ENCODE results near the gene ITPKC. TPM values are rescaled to one million over a fixed set of nuclear protein-coding genes. Genes with fewer than 3 reads are reported as not detected.
A peak's percentile ranks its signal among the peaks of the same experiment; 100 is the strongest.

The ITPKC gene
- polyA plus RNA-seq, 3 donors: 2.7 to 5.7 (median 2.9) TPM

- peak overlapping the region; percentile 28 to 64 for H3K27ac ChIP-seq (ENCODE audit: low read depth in 1 of 2, low read length in 2 of 2)
- Mint-ChIP-seq H3K4me1 (peaks cover 7% of the 10 kb centered on the region), H3K27me3 (ENCODE audit: low read depth in 3 of 3) (no peaks in the 10 kb centered on the region), H3K4me3 (peak overlapping the region; percentile 92 to 95), H3K36me3 (peaks cover 23 to 48% of the 10 kb centered on the region in 2 donors), H3K27ac (peak overlapping the region; percentile 85 to 97 (median 94)), H3K9me3 (peaks cover 0 to 2% (median 0%) of the 10 kb centered on the region in 7 donors)
- TF ChIP-seq CTCF (IDR thresholded peaks at IDR 0.05): no peak
- under 1% methylated on average over 38 of the region's 56 CpGs for WGBS (ENCODE audit: insufficient coverage)
- H3K36me3 ChIP-seq (replicated peaks in 1 of 2; ENCODE audit: control insufficient read depth in 1 of 2, insufficient read depth in 2 of 2, low read length in 2 of 2): peaks cover 21 to 31% of the 10 kb centered on the region in 2 donors
- H3K4me1 ChIP-seq (ENCODE audit: control insufficient read depth in 1 of 2, insufficient read depth in 2 of 2, low read length in 2 of 2): peaks cover 19 to 24% of the 10 kb centered on the region in 2 donors
- H3K9me3 ChIP-seq (replicated peaks in 1 of 2; ENCODE audit: control insufficient read depth in 1 of 2, insufficient read depth in 1 of 2, low read length in 2 of 2): no peaks in the 10 kb centered on the region
- peak overlapping the region; percentile 56 for H3K9ac ChIP-seq (ENCODE audit: insufficient read depth, low read length, poor library complexity, severe bottlenecking)
- no peaks in the 10 kb centered on the region for H4K20me1 ChIP-seq (ENCODE audit: insufficient read depth, low read length)
- intact Hi-C loops (cut with micrococcal nuclease): loop anchor here in 1 of 2 donors (1.0 kb wide), 1 partner anchor 26 kb away; the partner anchor contains the start of gene ITPKC
- H3K79me2 ChIP-seq (ENCODE audit: insufficient read depth, low read length): no peaks in the 10 kb centered on the region
- peak; percentile 77 to 88 (median 87) for DNase-seq
- peak overlapping the region; percentile 96 for H3K4me2 ChIP-seq (replicated peaks; ENCODE audit: extremely low read depth, low read length, poor library complexity, severe bottlenecking)
- peaks cover 0 to 3% of the 10 kb centered on the region in 2 donors for H3K27me3 ChIP-seq (ENCODE audit: control insufficient read depth in 2 of 2, insufficient read depth in 2 of 2, low read length in 2 of 2)
- peak overlapping the region; percentile 84 for H2AFZ ChIP-seq (ENCODE audit: insufficient read depth, low read depth, low read length, poor library complexity, severe bottlenecking)
- H3K4me3 ChIP-seq (replicated peaks in 1 of 3; ENCODE audit: low read depth in 2 of 3, low read length in 3 of 3): peak overlapping the region; percentile 48 to 77 (median 73)
Measured at GRCh38 chr19:40690693-40691420, 26.1 kb upstream of the ITPKC start.

- Mint-ChIP-seq H3K36me3 (peaks cover 24 to 49% of the 10 kb centered on the region in 2 donors), H3K4me1 (peaks cover 7% of the 10 kb centered on the region), H3K4me3 (peak overlapping the region in 1 of 2 donors; percentile 92), H3K27me3 (ENCODE audit: low read depth in 3 of 3) (no peaks in the 10 kb centered on the region), H3K9me3 (no peaks in the 10 kb centered on the region), H3K27ac (peak overlapping the region in 1 of 7 donors; percentile 30)
- Histone ChIP-seq H3K9me3 (replicated peaks in 1 of 2; ENCODE audit: control insufficient read depth in 1 of 2, insufficient read depth in 1 of 2, low read length in 2 of 2) (no peaks in the 10 kb centered on the region), H3K36me3 (replicated peaks in 1 of 2; ENCODE audit: control insufficient read depth in 1 of 2, insufficient read depth in 2 of 2, low read length in 2 of 2) (peaks cover 26 to 35% of the 10 kb centered on the region in 2 donors), H3K79me2 (ENCODE audit: insufficient read depth, low read length) (no peaks in the 10 kb centered on the region), H2AFZ (ENCODE audit: insufficient read depth, low read depth, low read length, poor library complexity, severe bottlenecking) (peak overlapping the region; percentile 84), H3K4me1 (ENCODE audit: control insufficient read depth in 1 of 2, insufficient read depth in 2 of 2, low read length in 2 of 2) (peaks cover 19 to 24% of the 10 kb centered on the region in 2 donors), H3K4me3 (replicated peaks in 1 of 3; ENCODE audit: low read depth in 2 of 3, low read length in 3 of 3) (peak overlapping the region in 1 of 3 experiments; percentile 77), H3K27ac (ENCODE audit: low read depth in 1 of 2, low read length in 2 of 2) (no peak overlapping the region), H3K9ac (ENCODE audit: insufficient read depth, low read length, poor library complexity, severe bottlenecking) (peak overlapping the region; percentile 56), H3K4me2 (replicated peaks; ENCODE audit: extremely low read depth, low read length, poor library complexity, severe bottlenecking) (peak overlapping the region; percentile 96), H3K27me3 (ENCODE audit: control insufficient read depth in 2 of 2, insufficient read depth in 2 of 2, low read length in 2 of 2) (peaks cover 0 to 3% of the 10 kb centered on the region in 2 donors), H4K20me1 (ENCODE audit: insufficient read depth, low read length) (no peaks in the 10 kb centered on the region)
- WGBS (ENCODE audit: insufficient coverage): 84% methylated on average over 18 of the region's 24 CpGs
- TF ChIP-seq CTCF (IDR thresholded peaks at IDR 0.05): no peak
- intact Hi-C loops (cut with micrococcal nuclease): loop anchor here in 1 of 2 donors (1.0 kb wide), 1 partner anchor 26 kb away; the partner anchor contains the start of gene ITPKC
- DNase-seq: no peak
Measured at GRCh38 chr19:40691421-40692211, 25.3 kb upstream of the ITPKC start.
